ENCODE data around the gene HMG20A. TPM values are rescaled to one million over a fixed set of nuclear protein-coding genes. Genes with fewer than 3 reads are reported as not detected.

Gene HMG20A
- total and polyA plus RNA-seq, 10 of the 15 experiments (the other 5 are each of a cell fraction or from before 2014, with no cell fraction given) = 30.0 to 98.7 (median 46.8) TPM

DNA sequence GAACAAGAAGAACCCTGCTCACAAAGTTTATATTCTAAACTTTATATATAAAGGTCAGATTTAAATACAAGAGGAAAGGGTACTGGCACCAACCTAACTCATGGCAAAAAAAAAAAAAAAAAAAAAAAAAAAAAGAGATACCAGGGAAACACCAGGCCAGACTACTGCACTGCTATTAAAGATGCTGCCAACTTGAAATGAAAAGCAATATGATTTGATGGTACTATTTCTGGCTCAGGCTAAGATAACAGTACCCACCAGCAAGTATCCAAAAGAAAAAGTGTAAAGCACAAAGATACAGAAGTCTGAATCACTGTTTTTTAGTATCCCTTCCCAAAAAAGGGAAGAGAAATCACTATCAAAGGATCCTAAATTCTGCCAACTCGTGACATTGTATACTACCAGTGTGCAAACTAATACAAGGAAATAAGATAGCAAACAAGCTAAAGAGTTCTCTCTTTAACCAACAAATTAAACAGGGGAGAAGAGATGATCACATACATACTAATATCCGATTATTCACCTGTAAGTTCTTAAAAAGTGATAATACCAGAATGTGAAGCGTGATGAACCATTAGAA, 29.2 kb upstream of the HMG20A start (continued):
- no peak for TF ChIP-seq NR2F1 (conservative IDR thresholded peaks at IDR 0.05)
- TF ChIP-seq, protein P1, sequence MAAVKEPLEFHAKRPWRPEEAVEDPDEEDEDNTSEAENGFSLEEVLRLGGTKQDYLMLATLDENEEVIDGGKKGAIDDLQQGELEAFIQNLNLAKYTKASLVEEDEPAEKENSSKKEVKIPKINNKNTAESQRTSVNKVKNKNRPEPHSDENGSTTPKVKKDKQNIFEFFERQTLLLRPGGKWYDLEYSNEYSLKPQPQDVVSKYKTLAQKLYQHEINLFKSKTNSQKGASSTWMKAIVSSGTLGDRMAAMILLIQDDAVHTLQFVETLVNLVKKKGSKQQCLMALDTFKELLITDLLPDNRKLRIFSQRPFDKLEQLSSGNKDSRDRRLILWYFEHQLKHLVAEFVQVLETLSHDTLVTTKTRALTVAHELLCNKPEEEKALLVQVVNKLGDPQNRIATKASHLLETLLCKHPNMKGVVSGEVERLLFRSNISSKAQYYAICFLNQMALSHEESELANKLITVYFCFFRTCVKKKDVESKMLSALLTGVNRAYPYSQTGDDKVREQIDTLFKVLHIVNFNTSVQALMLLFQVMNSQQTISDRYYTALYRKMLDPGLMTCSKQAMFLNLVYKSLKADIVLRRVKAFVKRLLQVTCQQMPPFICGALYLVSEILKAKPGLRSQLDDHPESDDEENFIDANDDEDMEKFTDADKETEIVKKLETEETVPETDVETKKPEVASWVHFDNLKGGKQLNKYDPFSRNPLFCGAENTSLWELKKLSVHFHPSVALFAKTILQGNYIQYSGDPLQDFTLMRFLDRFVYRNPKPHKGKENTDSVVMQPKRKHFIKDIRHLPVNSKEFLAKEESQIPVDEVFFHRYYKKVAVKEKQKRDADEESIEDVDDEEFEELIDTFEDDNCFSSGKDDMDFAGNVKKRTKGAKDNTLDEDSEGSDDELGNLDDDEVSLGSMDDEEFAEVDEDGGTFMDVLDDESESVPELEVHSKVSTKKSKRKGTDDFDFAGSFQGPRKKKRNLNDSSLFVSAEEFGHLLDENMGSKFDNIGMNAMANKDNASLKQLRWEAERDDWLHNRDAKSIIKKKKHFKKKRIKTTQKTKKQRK (IDR thresholded peaks at IDR 0.05; ENCODE audit: low read depth, low read length) = no peak
- no peak for TF ChIP-seq RBBP5 (conservative IDR thresholded peaks at IDR 0.05)
- TF ChIP-seq, protein P2, sequence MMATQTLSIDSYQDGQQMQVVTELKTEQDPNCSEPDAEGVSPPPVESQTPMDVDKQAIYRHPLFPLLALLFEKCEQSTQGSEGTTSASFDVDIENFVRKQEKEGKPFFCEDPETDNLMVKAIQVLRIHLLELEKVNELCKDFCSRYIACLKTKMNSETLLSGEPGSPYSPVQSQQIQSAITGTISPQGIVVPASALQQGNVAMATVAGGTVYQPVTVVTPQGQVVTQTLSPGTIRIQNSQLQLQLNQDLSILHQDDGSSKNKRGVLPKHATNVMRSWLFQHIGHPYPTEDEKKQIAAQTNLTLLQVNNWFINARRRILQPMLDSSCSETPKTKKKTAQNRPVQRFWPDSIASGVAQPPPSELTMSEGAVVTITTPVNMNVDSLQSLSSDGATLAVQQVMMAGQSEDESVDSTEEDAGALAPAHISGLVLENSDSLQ (IDR thresholded peaks at IDR 0.05) = no peak

DNA sequence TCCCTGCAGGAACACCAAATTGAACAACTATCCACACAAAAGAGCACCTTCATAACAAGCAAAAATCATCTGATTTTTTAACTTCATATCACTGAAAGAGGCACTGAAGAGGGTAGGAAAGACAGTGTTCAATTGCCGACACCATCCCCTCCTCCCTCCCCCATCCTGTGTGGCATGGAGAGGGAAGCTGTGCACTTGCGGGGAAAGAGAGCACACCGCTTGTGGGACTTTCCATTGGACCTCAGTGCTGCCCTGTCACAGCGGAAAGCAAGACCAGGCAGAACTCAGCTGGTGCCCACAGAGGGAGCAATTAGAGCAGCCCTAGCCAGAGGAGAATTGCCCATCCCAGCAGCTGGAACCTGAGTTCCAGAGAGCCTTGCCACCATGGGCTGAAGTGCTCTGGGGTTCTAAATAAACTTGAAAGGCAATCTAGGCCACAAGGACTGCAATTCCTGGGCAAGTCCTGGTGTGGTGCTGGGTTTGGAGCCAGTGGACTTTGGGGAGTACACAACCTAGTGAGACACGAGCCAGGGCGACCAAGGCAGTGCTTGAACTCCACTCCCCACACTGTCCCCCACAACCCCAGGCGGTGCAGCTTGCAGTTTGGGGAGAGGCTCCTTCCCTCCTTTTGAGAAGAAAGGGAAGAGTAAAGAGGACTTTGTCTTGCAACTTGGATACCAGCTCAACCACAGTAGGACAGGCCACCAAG, 27.8 kb upstream of the HMG20A start:
- DNase-seq (ENCODE audit: low read depth, low spot score) (no peak), ATAC-seq (no peak), FAIRE-seq (no peak)
- no peaks in the 10 kb centered on the region for H3K27me3 ChIP-seq (replicated peaks in 1 of 2; ENCODE audit: control insufficient read depth in 2 of 2, insufficient read depth in 2 of 2, low read length in 1 of 2)
- intact Hi-C loops (cut with micrococcal nuclease; ENCODE audit: unreplicated experiment) = no loop called here
- no peak overlapping the region for H2AFZ ChIP-seq (ENCODE audit: control insufficient read depth, low read depth, low read length)
- POLR2A ChIA-PET = no interaction called here
- no peak overlapping the region for H3K9ac ChIP-seq (ENCODE audit: control insufficient read depth, insufficient read depth, low read length)
- no peaks in the 10 kb centered on the region; the same call in 1 of the 2 replicates for H3K79me2 ChIP-seq (ENCODE audit: control insufficient read depth, insufficient read depth, low read length)
- in situ Hi-C loops (cut with MboI) = no loop called here
- no peaks in the 10 kb centered on the region for H3K36me3 ChIP-seq (ENCODE audit: control insufficient read depth in 2 of 2, insufficient read depth in 2 of 2, low read length in 1 of 2)
- RAD21 ChIA-PET (ENCODE audit: unreplicated experiment) = no interaction called here
- no TSS peak for BruUV-seq (replicated peaks)
- 88% methylated on average over 7 of the region's 7 CpGs for WGBS (ENCODE audit: insufficient coverage, insufficient replicate concordance, low lambda C conversion rate, missing lambda C conversion rate)
- CTCF ChIA-PET = interaction anchor here (0.6 to 1.5 kb wide), 2 partner anchors 13 to 19 kb away, joined by 3 to 4 read pairs; no protein-coding TSS in a partner anchor
- H3K27ac ChIP-seq (ENCODE audit: control insufficient read depth, insufficient read depth) = no peak overlapping the region
- no peaks in the 10 kb centered on the region for H3K4me1 ChIP-seq (ENCODE audit: control insufficient read depth, insufficient read depth, low read length)
- H4K20me1 ChIP-seq (ENCODE audit: control insufficient read depth, insufficient read depth) = no peaks in the 10 kb centered on the region
- no peak overlapping the region for H3K4me2 ChIP-seq (ENCODE audit: control insufficient read depth, insufficient read depth)
- no peak overlapping the region for H3K4me3 ChIP-seq
- H3K9me3 ChIP-seq (replicated peaks; ENCODE audit: control insufficient read depth, insufficient read depth, low read length) = peaks cover 9% of the 10 kb centered on the region
- SMC1A ChIA-PET (ENCODE audit: uncharacterized antibody, unreplicated experiment) = interaction anchor here (1.0 to 2.0 kb wide), 6 partner anchors 9 to 32 kb away, joined by 3 to 7 read pairs (median 4); no protein-coding TSS in a partner anchor
- TF ChIP-seq HDAC2 (IDR thresholded peaks at IDR 0.05) (no peak), ZNF622 (IDR thresholded peaks at IDR 0.05) (no peak), PAX5 (IDR thresholded peaks at IDR 0.05; ENCODE audit: borderline replicate concordance, low read depth, low read length) (no peak), YY1 (IDR thresholded peaks at IDR 0.05; ENCODE audit: low read depth, low read length) (no peak), POLR2AphosphoS2 (IDR thresholded peaks at IDR 0.05; ENCODE audit: low read depth, low read length) (no peak), NFXL1 (IDR thresholded peaks at IDR 0.05; ENCODE audit: borderline replicate concordance) (no peak)
- TF ChIP-seq, protein P3, sequence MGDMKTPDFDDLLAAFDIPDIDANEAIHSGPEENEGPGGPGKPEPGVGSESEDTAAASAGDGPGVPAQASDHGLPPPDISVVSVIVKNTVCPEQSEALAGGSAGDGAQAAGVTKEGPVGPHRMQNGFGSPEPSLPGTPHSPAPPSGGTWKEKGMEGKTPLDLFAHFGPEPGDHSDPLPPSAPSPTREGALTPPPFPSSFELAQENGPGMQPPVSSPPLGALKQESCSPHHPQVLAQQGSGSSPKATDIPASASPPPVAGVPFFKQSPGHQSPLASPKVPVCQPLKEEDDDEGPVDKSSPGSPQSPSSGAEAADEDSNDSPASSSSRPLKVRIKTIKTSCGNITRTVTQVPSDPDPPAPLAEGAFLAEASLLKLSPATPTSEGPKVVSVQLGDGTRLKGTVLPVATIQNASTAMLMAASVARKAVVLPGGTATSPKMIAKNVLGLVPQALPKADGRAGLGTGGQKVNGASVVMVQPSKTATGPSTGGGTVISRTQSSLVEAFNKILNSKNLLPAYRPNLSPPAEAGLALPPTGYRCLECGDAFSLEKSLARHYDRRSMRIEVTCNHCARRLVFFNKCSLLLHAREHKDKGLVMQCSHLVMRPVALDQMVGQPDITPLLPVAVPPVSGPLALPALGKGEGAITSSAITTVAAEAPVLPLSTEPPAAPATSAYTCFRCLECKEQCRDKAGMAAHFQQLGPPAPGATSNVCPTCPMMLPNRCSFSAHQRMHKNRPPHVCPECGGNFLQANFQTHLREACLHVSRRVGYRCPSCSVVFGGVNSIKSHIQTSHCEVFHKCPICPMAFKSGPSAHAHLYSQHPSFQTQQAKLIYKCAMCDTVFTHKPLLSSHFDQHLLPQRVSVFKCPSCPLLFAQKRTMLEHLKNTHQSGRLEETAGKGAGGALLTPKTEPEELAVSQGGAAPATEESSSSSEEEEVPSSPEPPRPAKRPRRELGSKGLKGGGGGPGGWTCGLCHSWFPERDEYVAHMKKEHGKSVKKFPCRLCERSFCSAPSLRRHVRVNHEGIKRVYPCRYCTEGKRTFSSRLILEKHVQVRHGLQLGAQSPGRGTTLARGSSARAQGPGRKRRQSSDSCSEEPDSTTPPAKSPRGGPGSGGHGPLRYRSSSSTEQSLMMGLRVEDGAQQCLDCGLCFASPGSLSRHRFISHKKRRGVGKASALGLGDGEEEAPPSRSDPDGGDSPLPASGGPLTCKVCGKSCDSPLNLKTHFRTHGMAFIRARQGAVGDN (IDR thresholded peaks at IDR 0.05) = no peak
- TF ChIP-seq, protein P4, sequence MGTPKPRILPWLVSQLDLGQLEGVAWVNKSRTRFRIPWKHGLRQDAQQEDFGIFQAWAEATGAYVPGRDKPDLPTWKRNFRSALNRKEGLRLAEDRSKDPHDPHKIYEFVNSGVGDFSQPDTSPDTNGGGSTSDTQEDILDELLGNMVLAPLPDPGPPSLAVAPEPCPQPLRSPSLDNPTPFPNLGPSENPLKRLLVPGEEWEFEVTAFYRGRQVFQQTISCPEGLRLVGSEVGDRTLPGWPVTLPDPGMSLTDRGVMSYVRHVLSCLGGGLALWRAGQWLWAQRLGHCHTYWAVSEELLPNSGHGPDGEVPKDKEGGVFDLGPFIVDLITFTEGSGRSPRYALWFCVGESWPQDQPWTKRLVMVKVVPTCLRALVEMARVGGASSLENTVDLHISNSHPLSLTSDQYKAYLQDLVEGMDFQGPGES (IDR thresholded peaks at IDR 0.05) = no peak
